ENCODE data around the gene RIF1.
A peak's percentile ranks its signal among the peaks of the same experiment; 100 is the strongest.
"Not testable (repeated sequence)": the region's sequence is repeated elsewhere in the genome, so short reads cannot be mapped to it uniquely, and the experiment has no call there.

RIF1 gene

DNA sequence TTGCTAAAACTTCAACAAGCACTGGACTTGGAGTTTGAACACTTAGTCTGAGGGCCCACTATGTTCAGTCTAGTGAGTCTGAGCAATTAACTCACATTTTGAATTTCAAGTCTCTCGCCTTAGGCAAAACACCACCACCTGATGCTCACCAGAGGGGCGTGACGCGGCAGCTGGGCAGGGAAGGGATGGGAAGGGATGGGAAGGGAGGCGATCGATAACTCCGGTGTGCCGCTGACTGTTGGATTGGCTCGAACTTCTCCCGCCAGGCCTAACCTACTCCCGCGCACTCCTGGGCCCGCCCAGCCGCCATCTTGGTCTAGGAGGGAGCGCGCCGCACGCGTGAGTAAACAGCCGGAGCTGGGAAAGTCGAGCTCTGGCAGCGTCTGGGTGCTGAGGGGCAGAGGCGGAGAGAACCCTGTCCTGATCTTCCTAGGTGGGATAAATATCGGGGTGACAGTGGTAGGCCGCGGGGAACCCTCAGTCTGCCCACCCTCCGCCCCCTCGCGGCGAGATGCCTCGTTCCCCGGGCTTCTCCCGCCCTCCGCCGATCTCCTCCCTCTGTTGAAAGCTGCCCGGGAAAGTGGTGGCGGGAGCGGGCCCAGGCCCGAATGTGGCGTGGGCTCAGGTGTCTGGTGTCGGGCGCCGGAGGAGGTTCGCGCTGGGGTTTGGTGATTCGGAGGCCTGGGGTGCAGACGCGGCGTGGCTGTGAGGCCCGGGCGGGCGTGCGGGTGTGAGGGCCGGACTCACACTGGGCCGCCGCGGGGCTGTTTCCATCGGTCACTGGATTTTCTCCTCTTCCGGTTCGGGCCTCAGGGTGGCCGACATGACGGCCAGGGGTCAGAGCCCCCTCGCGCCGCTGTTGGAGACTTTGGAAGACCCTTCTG is at the start of gene RIF1:
Gene RIF1 (plus strand): TSS at position 302 of the 884 bp plus-strand sequence. CDS start 522 bp downstream, at position 824.
- peak; percentile 93 for DNase-seq

DNA sequence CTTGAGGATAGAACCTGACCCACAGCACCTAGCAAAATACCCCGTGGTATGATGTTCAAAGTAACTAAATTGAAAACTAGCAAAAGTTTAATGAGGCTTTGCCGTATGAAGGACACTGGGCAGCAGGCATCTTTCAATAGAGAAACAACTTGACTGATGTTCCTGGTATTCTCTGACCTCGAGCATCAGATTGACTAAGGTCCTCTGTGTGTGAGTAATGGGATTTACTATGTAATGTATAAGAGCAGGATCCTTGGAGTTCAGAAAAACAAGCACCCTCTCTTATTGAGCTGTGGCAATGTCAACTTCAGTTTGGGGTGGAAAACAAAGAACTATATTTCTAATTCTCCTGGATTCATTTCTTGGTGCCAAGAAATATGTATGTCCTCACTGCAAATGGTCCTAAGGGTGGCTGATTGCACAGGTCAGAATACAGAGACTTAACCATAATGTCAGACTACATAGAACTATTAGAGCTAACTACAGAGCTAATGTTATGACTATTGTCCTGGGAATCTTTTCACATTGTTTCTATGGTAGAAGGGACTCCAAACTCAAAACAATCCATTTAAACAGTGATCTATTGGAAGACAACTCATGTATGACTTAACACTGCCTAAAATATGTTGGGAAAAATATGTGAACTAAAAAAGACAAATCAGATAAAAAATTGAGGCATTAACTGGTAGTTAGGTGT is 47.9 kb upstream of the RIF1 start:
- no peak for DNase-seq

DNA sequence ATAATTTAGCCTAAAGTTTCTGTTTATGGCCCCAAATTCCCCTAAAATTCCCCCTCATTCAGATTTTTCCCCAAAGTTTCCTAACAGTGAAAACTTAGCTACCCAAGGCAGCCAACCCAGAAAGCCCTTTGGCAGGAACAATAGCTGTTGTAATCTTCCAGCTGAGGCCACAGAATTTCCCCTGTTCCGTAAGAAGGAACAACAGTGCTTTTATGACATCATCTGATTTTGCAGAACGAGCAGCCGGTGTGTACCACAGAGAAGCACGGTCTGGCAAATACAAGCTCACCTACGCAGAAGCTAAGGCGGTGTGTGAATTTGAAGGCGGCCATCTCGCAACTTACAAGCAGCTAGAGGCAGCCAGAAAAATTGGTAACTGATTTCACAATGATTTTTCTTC is 46.0 kb upstream of the RIF1 start:
- no peak for DNase-seq

GRCh38 chr2:151367571-151367970 is 42.1 kb upstream of the RIF1 start:
- no peak for DNase-seq

DNA sequence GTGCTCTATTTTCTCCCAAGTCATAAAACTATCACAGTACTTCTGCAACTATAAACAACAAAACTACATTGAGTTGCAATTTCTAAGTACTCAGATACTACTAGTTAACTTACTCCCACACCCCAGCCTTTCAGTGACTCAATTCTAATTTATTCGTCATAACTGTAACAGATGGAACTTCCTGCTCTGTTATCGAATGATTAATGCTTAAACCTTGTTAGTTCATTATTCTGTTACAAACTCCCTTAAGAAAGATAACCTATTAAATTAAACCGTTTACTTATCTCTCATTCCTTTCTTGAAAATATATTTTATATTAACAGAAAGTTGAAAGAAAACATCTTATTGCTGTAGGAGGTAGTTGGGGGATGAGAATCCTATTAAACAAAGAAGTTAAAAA is 35.3 kb upstream of the RIF1 start:
- no peak for DNase-seq

DNA sequence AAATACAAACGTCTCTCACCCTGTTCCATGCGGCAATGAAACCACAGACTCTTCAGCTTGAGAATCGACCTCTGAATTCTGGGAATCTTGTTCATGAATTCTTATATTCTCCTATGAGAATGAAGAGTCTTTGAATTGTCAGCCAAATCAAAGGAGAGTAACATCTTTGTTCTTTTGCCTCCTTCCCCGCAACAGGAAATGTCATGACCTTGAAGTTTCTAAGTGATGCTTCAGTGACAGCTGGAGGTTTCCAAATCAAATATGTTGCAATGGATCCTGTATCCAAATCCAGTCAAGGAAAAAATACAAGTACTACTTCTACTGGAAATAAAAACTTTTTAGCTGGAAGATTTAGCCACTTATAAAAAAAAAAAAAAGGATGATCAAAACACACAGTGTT is 30.5 kb upstream of the RIF1 start:
- DNase-seq = no peak

DNA sequence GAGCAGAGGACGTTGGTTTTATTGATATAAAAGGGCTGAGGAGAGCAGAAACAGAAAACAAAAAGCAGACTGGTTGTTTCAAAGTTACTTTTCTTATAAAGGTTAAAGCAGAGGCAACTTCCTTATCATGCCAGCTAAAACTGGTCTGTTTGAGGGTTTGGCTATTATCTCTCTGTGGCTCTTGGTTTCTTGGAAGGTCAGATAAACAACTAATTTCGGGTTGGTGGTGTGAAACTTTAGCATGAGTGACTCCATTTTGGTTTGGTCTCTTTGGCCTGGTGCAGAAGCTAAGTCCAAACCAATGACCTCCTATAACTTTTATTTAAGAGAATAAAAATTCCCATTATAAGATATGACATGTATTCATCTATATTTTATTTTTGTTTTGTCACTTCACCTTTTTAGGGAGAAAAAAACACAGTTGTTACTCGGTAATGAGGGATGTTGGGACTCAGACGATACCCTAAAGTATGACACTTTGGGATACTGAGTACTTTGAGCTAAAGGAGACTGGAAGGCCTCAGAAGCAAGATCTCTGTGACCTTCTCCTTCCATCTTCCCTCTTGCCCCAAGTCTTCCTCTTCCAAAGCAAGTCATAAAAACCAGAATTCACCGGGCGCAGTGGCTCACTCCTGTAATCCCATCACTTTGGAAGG is 29.0 kb upstream of the RIF1 start:
- DNase-seq = no peak

DNA sequence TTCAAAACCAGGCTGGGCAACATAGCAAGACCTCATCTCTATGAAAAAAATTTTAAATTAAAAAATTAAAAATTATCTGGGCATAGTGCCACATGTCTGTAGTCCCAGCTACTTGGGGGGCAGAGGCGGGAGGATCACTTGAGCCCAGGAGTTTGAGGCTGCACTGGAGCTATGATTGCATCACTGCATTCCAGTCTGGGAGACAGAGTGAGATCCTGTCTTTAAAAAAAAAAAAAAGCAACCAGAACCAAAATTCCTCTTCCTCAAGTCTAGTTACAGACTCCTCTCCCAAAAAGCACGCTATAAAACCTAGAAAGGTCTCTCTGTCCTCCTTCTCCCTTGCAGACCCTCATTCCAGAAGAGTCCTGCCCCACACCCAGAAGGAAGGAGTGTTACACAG is 28.4 kb upstream of the RIF1 start:
- no peak for DNase-seq

DNA sequence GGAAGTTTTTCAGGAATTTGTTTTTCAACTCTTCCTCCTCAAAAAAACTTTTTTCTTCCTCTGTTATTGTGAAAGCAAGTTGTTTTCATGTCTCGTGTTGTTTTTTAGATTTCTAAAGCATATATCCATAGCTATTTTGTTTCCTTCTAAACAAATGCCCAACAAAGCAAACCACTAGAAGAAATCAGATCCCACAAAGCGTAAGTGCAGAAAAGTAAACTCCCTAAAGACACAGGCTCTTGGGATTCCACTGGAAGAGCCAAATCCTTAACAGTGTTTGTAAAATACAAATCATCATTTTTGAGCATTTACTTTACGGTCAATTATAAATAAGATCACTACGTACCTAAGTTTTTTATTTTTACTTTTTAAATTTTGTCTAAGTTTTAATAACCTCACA is 21.7 kb upstream of the RIF1 start:
- no peak for DNase-seq

GRCh38 chr2:151391436-151391835 is 18.3 kb upstream of the RIF1 start:
- no peak for DNase-seq

DNA sequence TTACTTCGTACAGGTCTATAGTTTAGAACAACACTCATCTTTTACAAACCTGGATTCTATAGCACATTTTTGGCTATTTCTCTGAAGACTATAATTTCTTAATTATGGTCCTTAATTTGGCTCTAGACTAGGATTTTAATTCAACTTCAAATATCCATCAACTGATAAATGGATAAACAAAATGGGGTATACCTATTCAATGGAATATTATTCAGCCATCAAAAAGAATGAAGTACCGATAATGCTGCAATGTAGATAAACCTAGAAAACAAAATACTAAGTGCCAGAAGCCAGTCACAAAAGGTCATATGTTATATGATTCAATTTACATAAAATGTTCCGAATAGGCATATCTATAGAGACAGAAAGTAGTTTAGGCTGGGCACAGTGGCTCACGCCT is 15.2 kb upstream of the RIF1 start:
- no peak for DNase-seq

GRCh38 chr2:151395509-151396374 is 14.0 kb upstream of the RIF1 start:
- DNase-seq = no peak

- DNase-seq = no peak
These were observed 9.7 kb upstream of the RIF1 start for GRCh38 chr2:151399981-151400380.

- DNase-seq = no peak
These were observed 8.6 kb upstream of the RIF1 start for GRCh38 chr2:151401149-151401548.

- DNase-seq = no peak
These were observed 5.8 kb upstream of the RIF1 start for GRCh38 chr2:151403914-151404313.

DNA sequence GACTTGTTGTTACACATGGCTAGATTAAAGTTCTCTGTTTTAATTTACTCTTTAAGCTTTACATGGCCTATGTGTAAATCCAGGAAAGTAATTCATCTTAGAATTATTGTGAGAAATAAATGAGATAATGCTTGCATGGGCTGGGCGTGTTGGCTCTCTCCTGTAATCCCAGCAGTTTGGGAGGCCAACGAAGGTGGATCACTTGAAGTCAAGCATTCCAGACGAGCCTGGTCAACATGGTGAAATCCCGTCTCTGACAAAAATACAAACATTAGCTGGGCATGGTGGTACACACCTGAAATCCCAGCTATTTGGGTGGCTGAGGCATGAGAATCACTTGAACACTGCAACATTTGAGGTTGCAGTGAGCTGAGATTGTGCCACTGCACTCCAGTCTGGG is 4.3 kb upstream of the RIF1 start:
- no peak for DNase-seq

GRCh38 chr2:151407281-151407680 is 2.4 kb upstream of the RIF1 start:
- DNase-seq = no peak

DNA sequence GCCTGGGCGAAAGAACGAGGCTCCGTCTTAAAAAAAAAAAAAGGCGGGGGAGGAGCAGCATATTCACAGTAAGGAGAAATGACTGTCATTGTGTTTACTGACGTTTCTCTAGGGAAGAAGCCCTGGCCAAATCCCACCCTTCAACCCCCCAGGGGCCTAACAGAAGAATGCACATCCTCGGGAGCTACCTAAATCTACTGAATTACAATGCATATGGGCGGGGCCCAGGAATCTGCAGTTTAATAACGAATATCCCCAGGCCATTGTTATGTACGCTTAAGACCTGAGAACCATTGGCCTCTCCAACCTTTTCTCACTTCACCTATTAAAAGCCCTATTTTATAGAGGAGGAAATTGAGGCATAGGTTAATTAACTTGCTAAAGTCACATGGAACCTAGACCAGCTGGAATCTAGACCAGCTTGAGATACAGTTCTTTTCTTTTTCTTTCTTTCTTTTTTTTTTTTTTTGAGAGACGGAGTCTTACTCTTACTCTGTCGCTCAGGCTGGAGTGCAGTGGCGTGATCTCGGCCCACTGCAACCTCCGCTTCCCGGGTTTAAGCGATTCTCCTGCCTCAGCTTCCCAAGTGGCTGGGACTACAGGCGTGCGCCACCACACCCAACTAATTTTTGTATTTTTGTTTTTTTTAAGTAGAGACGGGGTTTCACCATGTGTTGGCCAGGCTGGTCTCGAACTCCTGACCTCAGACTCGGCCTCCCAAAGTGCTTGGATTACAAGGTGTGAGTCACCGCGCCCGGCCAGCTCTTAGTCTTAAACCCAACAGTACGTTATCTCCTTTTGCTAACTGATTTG is 708 bp upstream of the RIF1 start:
- no peak for DNase-seq

- peak; percentile 21 for DNase-seq
These were observed 758 bp downstream of the RIF1 start for GRCh38 chr2:151410485-151410834.

DNA sequence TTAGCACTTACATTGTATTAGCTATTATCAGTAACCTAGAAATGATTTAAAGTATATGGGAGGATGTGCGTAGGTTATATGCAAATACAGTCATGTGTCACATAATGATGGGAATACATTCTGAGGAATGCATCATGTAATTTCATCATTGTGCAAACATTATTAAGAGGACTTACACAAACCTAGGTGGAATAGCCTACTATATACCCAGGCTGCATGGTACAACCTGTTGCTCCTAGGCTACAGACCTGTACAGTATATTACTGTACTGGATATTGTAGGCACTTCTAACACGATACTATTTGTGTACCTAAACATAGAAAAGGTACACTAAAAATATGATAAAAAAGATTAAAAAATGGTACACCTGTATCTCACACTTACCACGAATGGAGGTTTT is 7.9 kb downstream of the RIF1 start:
- DNase-seq = no peak

- not testable (repeated sequence) for DNase-seq
These were observed 12.0 kb downstream of the RIF1 start for GRCh38 chr2:151421681-151422080.

DNA sequence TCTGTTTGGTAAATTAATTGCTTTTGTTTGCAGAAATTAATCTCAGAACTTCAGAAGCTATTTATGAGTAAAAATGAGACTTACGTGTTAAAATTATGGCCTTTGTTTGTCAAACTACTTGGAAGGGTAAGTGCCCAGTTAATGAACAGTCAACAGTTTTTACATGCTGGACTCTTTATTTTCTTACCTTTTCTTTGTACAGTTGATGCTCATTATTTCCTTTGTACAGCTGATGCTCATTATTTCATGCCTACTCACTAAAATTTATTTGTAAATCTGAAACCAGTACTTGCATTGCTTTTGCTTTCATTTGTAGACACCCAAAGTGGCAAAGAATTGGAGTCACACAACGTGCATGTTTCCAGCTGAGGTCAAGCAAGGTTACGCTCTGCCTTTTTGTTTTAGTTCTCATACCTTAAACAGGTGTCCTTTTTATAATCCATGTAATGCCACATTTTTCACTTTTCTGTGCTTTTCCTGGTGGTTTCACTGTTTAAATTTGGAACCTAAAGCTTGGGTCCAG is 13.3 kb downstream of the RIF1 start:
- DNase-seq = no peak

Data from NCI-H2171 (cell line).